H9 (cell line): ENCODE data around the gene CBLB. TPM values are rescaled to one million over a fixed set of nuclear protein-coding genes. Genes with fewer than 3 reads are reported as not detected.

Experiments used
- DNase-seq: peaks from one replicate; pipeline ENCODE4 v3.0.0-alpha.2; 2017
- H2AFZ ChIP-seq: one replicate; pipeline ENCODE4 v1.6.1; 2013; ENCODE audit warnings: mild to moderate bottlenecking, low read length, control low read depth, moderate library complexity
- H2AK5ac ChIP-seq: 2 replicates; pipeline ENCODE4 v1.6.1; 2013; ENCODE audit warnings: low read length, control low read depth, mixed read lengths; ENCODE audit not compliant: insufficient read length
- H2BK120ac ChIP-seq: one replicate; pipeline ENCODE4 v1.6.1; 2013; ENCODE audit warnings: low read depth, mild to moderate bottlenecking, low read length, control low read depth, inconsistent platforms; ENCODE audit not compliant: poor library complexity, severe bottlenecking
- H2BK12ac ChIP-seq: 2 replicates; pipeline ENCODE4 v1.6.1; 2013; ENCODE audit warnings: low read length, control low read depth, mixed read lengths, low read depth; ENCODE audit not compliant: insufficient read length
- H2BK15ac ChIP-seq: 2 replicates; pipeline ENCODE4 v1.6.1; 2013; ENCODE audit warnings: low read depth, low read length, control low read depth
- H2BK20ac ChIP-seq: one replicate; pipeline ENCODE4 v1.6.1; 2013; ENCODE audit warnings: low read depth, mild to moderate bottlenecking, low read length, control low read depth, inconsistent platforms; ENCODE audit not compliant: poor library complexity, severe bottlenecking
- H2BK5ac ChIP-seq: 2 replicates; pipeline ENCODE4 v1.6.1; 2013; ENCODE audit warnings: low read length, control low read depth, mixed read lengths; ENCODE audit not compliant: insufficient read length
- H3K14ac ChIP-seq: 2 replicates; pipeline ENCODE4 v1.6.1; 2013; ENCODE audit warnings: low read length, control low read depth; ENCODE audit not compliant: insufficient read depth
- H3K18ac ChIP-seq: 2 replicates; pipeline ENCODE4 v1.6.1; 2013; ENCODE audit warnings: low read depth, mild to moderate bottlenecking, mixed read lengths, low read length, control low read depth; ENCODE audit not compliant: insufficient read length
- H3K23ac ChIP-seq: 2 replicates; pipeline ENCODE4 v1.6.1; 2013; ENCODE audit warnings: low read length, control low read depth, mixed read lengths, low read depth; ENCODE audit not compliant: insufficient read length
- H3K23me2 ChIP-seq: 2 replicates; pipeline ENCODE4 v1.6.1; 2013; ENCODE audit warnings: low read depth, mild to moderate bottlenecking, mixed read lengths, low read length, control low read depth; ENCODE audit not compliant: insufficient read length, poor library complexity, severe bottlenecking
- H3K27ac ChIP-seq: 2 replicates; pipeline ENCODE4 v1.5.1; 2013; ENCODE audit warnings: low read length, control low read depth, mixed read lengths, low read depth; ENCODE audit not compliant: insufficient read length
- H3K27me3 ChIP-seq: 2 replicates; pipeline ENCODE4 v1.6.1; 2013; ENCODE audit warnings: low read length, control low read depth, inconsistent platforms; ENCODE audit not compliant: insufficient read depth
- H3K4ac ChIP-seq: 2 replicates; pipeline ENCODE4 v1.6.1; 2013; ENCODE audit warnings: low read depth, mild to moderate bottlenecking, control low read depth, inconsistent platforms, low read length, moderate library complexity
- H3K4me1 ChIP-seq: 2 replicates; pipeline ENCODE4 v1.6.1; 2013; ENCODE audit warnings: low read length, control low read depth, inconsistent platforms; ENCODE audit not compliant: insufficient read depth
- H3K4me2 ChIP-seq: 2 replicates; pipeline ENCODE4 v1.6.1; 2013; ENCODE audit warnings: low read length, control low read depth, mixed read lengths; ENCODE audit not compliant: insufficient read length, insufficient read depth
- H3K56ac ChIP-seq: 2 replicates; pipeline ENCODE4 v1.6.1; 2013; ENCODE audit warnings: low read depth, mild to moderate bottlenecking, mixed read lengths, low read length, control low read depth; ENCODE audit not compliant: insufficient read length
- H3K79me1 ChIP-seq: 2 replicates; pipeline ENCODE4 v1.6.1; 2013; ENCODE audit warnings: low read depth, mild to moderate bottlenecking, moderate library complexity, low read length, control low read depth, inconsistent platforms; ENCODE audit not compliant: insufficient read depth, poor library complexity, severe bottlenecking
- H3K79me2 ChIP-seq: 2 replicates; pipeline ENCODE4 v1.6.1; 2013; ENCODE audit warnings: low read length, control low read depth, inconsistent platforms; ENCODE audit not compliant: insufficient read depth
- H3K9ac ChIP-seq: 2 replicates; pipeline ENCODE4 v1.6.1; 2013; ENCODE audit warnings: low read length, control low read depth, mixed read lengths; ENCODE audit not compliant: insufficient read length; ENCODE audit errors: extremely low read depth
- H3K9me3 ChIP-seq: one replicate; pipeline ENCODE4 v1.6.1; 2013; ENCODE audit warnings: low read depth, low read length, inconsistent platforms; ENCODE audit not compliant: control insufficient read depth
- H3T11ph ChIP-seq: one replicate; pipeline ENCODE4 v1.6.1; 2013; ENCODE audit warnings: mild to moderate bottlenecking, low read length, control low read depth, inconsistent platforms
- H4K20me1 ChIP-seq: one replicate; pipeline ENCODE4 v1.6.1; 2013; ENCODE audit not compliant: control insufficient read depth, insufficient read length, insufficient read depth
- H4K5ac ChIP-seq: 2 replicates; pipeline ENCODE4 v1.6.1; 2013; ENCODE audit warnings: low read depth, mild to moderate bottlenecking, mixed read lengths, low read length, control low read depth; ENCODE audit not compliant: insufficient read length
- H4K8ac ChIP-seq: replicated peaks from 2 replicates; pipeline ENCODE4 v1.6.1; 2013; ENCODE audit warnings: low read length, control low read depth, mixed read lengths, low read depth; ENCODE audit not compliant: insufficient read length
- H4K91ac ChIP-seq: 2 replicates; pipeline ENCODE4 v1.6.1; 2013; ENCODE audit warnings: low read depth, mild to moderate bottlenecking, moderate library complexity, mixed read lengths, low read length, control low read depth; ENCODE audit not compliant: insufficient read length
- H3K27ac Mint-ChIP-seq, 3 experiments: 2 replicates in 2 of 3; 3 replicates in 1 of 3; pipeline ENCODE4 v1.8.0; 2020 to 2021; ENCODE audit warnings: mixed read lengths in 3 of 3, mild to moderate bottlenecking in 1 of 3, moderate library complexity in 1 of 3
- H3K27me3 Mint-ChIP-seq: 2 replicates; pipeline ENCODE4 v1.8.0; 2021; ENCODE audit warnings: low read depth, mild to moderate bottlenecking, moderate library complexity, mixed read lengths
- H3K36me3 Mint-ChIP-seq, 3 experiments: 2 replicates in 2 of 3; 3 replicates in 1 of 3; pipeline ENCODE4 v1.8.0; 2020 to 2021; ENCODE audit warnings: low read depth in 3 of 3, mixed read lengths in 3 of 3; ENCODE audit not compliant: insufficient read depth in 1 of 3
- H3K4me1 Mint-ChIP-seq, 2 experiments: 2 replicates each; pipeline ENCODE4 v1.8.0; 2020; ENCODE audit warnings: mixed read lengths in 2 of 2
- H3K4me3 Mint-ChIP-seq, 2 experiments: 2 replicates in 1 of 2; 3 replicates in 1 of 2; pipeline ENCODE4 v1.8.0; 2020 to 2021; ENCODE audit warnings: mild to moderate bottlenecking in 2 of 2, mixed read lengths in 2 of 2, moderate library complexity in 1 of 2
- H3K9me3 Mint-ChIP-seq, 2 experiments: 2 replicates in 1 of 2; 3 replicates in 1 of 2; pipeline ENCODE4 v1.8.0; 2020; ENCODE audit warnings: mild to moderate bottlenecking in 2 of 2, mixed read lengths in 2 of 2, moderate library complexity in 1 of 2
- CTCF ChIP-seq: fragments of 200-600 bp; sonication (generic); conservative IDR thresholded peaks from 3 replicates; pipeline ENCODE4 v1.8.0; 2021; ENCODE audit warnings: antibody characterized with exemption, mild to moderate bottlenecking
- WGBS: extraction: QIAGEN DNeasy Blood & Tissue Kit; methylation state at CpG from one replicate; pipeline ENCODE4 v1.1.7; 2013; ENCODE audit warnings: missing lambda C conversion rate, low lambda C conversion rate, mixed read lengths; ENCODE audit not compliant: insufficient read length; ENCODE audit errors: extremely low coverage; 5-methylcytosine and 5-hydroxymethylcytosine counted together
- total RNA-seq: library from RNA; stranded (reverse); gene quantifications from 2 replicates; pipeline ENCODE4 v1.2.1, GENCODE V29; 2021

CBLB gene
- total RNA-seq, 1 experiment from 2014 or later, result 25.7 TPM

GRCh38 chr3:105788593-105788992 is 80.2 kb downstream of the CBLB start:
- Histone ChIP-seq H3K4me1 (no peaks in the 10 kb centered on the region; the same call in 1 of the 2 replicates), H3K79me2 (no peaks in the 10 kb centered on the region; the same call in 1 of the 2 replicates), H2AFZ (no peak overlapping the region), H3K27ac (no peak overlapping the region), H2BK12ac (no peak overlapping the region), H3K56ac (no peak overlapping the region), H2BK15ac (no peak overlapping the region), H3K79me1 (peaks cover 9% of the 10 kb centered on the region), H4K91ac (no peak overlapping the region), H2BK120ac (no peak overlapping the region), H3K14ac (no peak overlapping the region), H2BK20ac (no peak overlapping the region), H3T11ph (no peak overlapping the region), H3K23ac (no peak overlapping the region), H2BK5ac (no peak overlapping the region), H3K23me2 (no peaks in the 10 kb centered on the region), H4K20me1 (no peaks in the 10 kb centered on the region), H3K27me3 (no peaks in the 10 kb centered on the region), H3K18ac (no peak overlapping the region), H3K4ac (no peak overlapping the region), H2AK5ac (no peak overlapping the region), H4K5ac (no peak overlapping the region), H3K9ac (no peak overlapping the region), H4K8ac (no peak overlapping the region), H3K9me3 (no peaks in the 10 kb centered on the region), H3K4me2 (no peak overlapping the region)
- Mint-ChIP-seq H3K27ac (no peak overlapping the region), H3K27me3 (no peaks in the 10 kb centered on the region), H3K4me1 (peaks cover 15 to 22% of the 10 kb centered on the region in 2 experiments), H3K4me3 (no peak overlapping the region), H3K36me3 (no peaks in the 10 kb centered on the region), H3K9me3 (no peaks in the 10 kb centered on the region)
- no peak for DNase-seq
- no CpG with 5 or more reads among the region's 3 CpGs for WGBS
- no peak for TF ChIP-seq CTCF
